Left forelimb (tissue), 1 donor: Measurements from ENCODE around the gene TDRD3.
"Not testable (repeated sequence)": the region's sequence is repeated elsewhere in the genome, so short reads cannot be mapped to it uniquely, and the experiment has no call there.

Source experiments
- DNase-seq: peaks from one replicate; pipeline ENCODE4 v3.0.0-alpha.2; 2018; ENCODE audit warnings: low spot score

Gene TDRD3

GRCh38 chr13:60398907-60399589 is 2.0 kb downstream of the TDRD3 start:
- DNase-seq: no peak

- no peak for DNase-seq
Measured at GRCh38 chr13:60402022-60402421, 5.0 kb downstream of the TDRD3 start.

- no peak for DNase-seq
Measured at GRCh38 chr13:60407095-60407494, 10.1 kb downstream of the TDRD3 start.

- not testable (repeated sequence) for DNase-seq
Measured at GRCh38 chr13:60407852-60408251, 10.8 kb downstream of the TDRD3 start.

- not testable (repeated sequence) for DNase-seq
Measured at GRCh38 chr13:60409574-60410292, 12.7 kb downstream of the TDRD3 start.

GRCh38 chr13:60410299-60410698 is 13.3 kb downstream of the TDRD3 start:
- no peak for DNase-seq

GRCh38 chr13:60411464-60411863 is 14.4 kb downstream of the TDRD3 start:
- DNase-seq: no peak

- DNase-seq: no peak
Measured at GRCh38 chr13:60411983-60412382, 15.0 kb downstream of the TDRD3 start.

- DNase-seq: no peak
Measured at GRCh38 chr13:60412909-60413616, 16.0 kb downstream of the TDRD3 start.

- no peak for DNase-seq
Measured at GRCh38 chr13:60414177-60414576, 17.2 kb downstream of the TDRD3 start.

GRCh38 chr13:60417734-60418133 is 20.7 kb downstream of the TDRD3 start:
- DNase-seq: no peak

- no peak for DNase-seq
Measured at GRCh38 chr13:60418954-60419353, 21.9 kb downstream of the TDRD3 start.

GRCh38 chr13:60425332-60425731 is 28.3 kb downstream of the TDRD3 start:
- no peak for DNase-seq

- no peak for DNase-seq
Measured at GRCh38 chr13:60426075-60426474, 29.1 kb downstream of the TDRD3 start.

GRCh38 chr13:60427285-60427684 is 30.3 kb downstream of the TDRD3 start:
- no peak for DNase-seq

- no peak for DNase-seq
Measured at GRCh38 chr13:60431108-60431700, 34.2 kb downstream of the TDRD3 start.

- no peak for DNase-seq
Measured at GRCh38 chr13:60433505-60433904, 36.5 kb downstream of the TDRD3 start.

GRCh38 chr13:60435762-60436374 is 38.8 kb downstream of the TDRD3 start:
- DNase-seq: no peak

GRCh38 chr13:60439201-60439600 is 42.2 kb downstream of the TDRD3 start:
- no peak for DNase-seq

- DNase-seq: no peak
Measured at GRCh38 chr13:60441761-60442160, 44.7 kb downstream of the TDRD3 start.

GRCh38 chr13:60448907-60449510 is 52.0 kb downstream of the TDRD3 start:
- DNase-seq: no peak

GRCh38 chr13:60453490-60453889 is 56.5 kb downstream of the TDRD3 start:
- no peak for DNase-seq
